ENCODE results near the gene TOB1. TPM values are rescaled to one million over a fixed set of nuclear protein-coding genes. Genes with fewer than 3 reads are reported as not detected.

TOB1 gene
- total and polyA plus RNA-seq, 2 experiments from 2014 or later = 8.4 to 93.8 TPM

GRCh38 chr17:50872710-50873424 lies 6.7 kb upstream of the TOB1 start:
- in situ Hi-C loops (cut with MboI) = no loop called here

DNA sequence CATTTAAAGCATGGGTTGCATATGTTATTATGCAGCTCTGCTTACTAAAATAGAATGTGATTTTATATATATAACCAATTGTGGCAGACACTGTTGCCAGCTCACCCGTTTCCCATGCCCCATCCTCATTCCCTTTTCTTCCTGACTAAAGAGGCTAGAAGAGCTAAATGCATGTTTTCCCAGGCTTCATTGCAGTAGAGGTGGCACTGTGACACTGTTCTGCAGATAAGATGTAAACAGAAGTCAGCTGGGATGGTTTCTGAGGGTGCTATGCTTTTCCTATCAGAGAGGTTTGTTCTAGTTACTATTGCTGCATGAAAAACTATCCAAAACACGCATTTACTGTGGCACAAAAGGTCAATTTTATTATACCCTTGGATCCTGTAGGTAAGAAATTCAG lies 5.7 kb upstream of the TOB1 start:
- H3K36me3 ChIP-seq (ENCODE audit: low read depth) = no peaks in the 10 kb centered on the region
- H3K4me1 ChIP-seq (ENCODE audit: insufficient read depth) = peaks cover 15% of the 10 kb centered on the region; the same call in 1 of the 2 replicates
- no peaks in the 10 kb centered on the region for H3K27me3 ChIP-seq (replicated peaks; ENCODE audit: insufficient read depth)
- no peak overlapping the region for H3K4me2 ChIP-seq (ENCODE audit: unreplicated experiment)
- H3F3A ChIP-seq (ENCODE audit: insufficient read depth) = peaks cover 10% of the 10 kb centered on the region; the same call in 1 of the 2 replicates
- no peaks in the 10 kb centered on the region for H3K79me2 ChIP-seq (ENCODE audit: insufficient read depth)
- in situ Hi-C loops (cut with MboI) = no loop called here
- no peak overlapping the region for H3K9ac ChIP-seq
- no peaks in the 10 kb centered on the region for H3K9me2 ChIP-seq (ENCODE audit: insufficient read depth)
- H3K9me3 ChIP-seq (ENCODE audit: low read depth) = no peaks in the 10 kb centered on the region
- H4K20me1 ChIP-seq (ENCODE audit: insufficient read depth) = no peaks in the 10 kb centered on the region
- H3K27ac ChIP-seq = no peak overlapping the region
- WGBS, 2 experiments (ENCODE audit: low coverage in 1 of 2, low lambda C conversion rate in 2 of 2, missing lambda C conversion rate in 2 of 2) = 63 to 81% methylated on average over 2 of the region's 2 CpGs
- TF ChIP-seq EZH2phosphoT487 (IDR thresholded peaks at IDR 0.05; ENCODE audit: insufficient read depth, low read depth) (no peak), EZH2 (IDR thresholded peaks at IDR 0.05; ENCODE audit: insufficient read depth, poor library complexity, severe bottlenecking) (no peak)
- no peak overlapping the region for H2AFZ ChIP-seq
- DNase-seq = no peak
- H3K4me3 ChIP-seq = no peak overlapping the region

More at GRCh38 chr17:50872710-50873424, 6.7 kb upstream of the TOB1 start:
- no peak overlapping the region for H3K4me2 ChIP-seq (ENCODE audit: unreplicated experiment)
- 5 to 9% methylated on average over 4 of the region's 4 CpGs for WGBS, 2 experiments (ENCODE audit: low coverage in 1 of 2, low lambda C conversion rate in 2 of 2, missing lambda C conversion rate in 2 of 2)
- H4K20me1 ChIP-seq (ENCODE audit: insufficient read depth) = no peaks in the 10 kb centered on the region
- no peak overlapping the region for H3K4me3 ChIP-seq
- no peaks in the 10 kb centered on the region for H3K79me2 ChIP-seq (ENCODE audit: insufficient read depth)
- H2AFZ ChIP-seq = peak overlapping the region; percentile 34; the same call in 1 of the 2 replicates
- H3K27ac ChIP-seq = no peak overlapping the region
- no peaks in the 10 kb centered on the region for H3K36me3 ChIP-seq (ENCODE audit: low read depth)
- no peaks in the 10 kb centered on the region for H3K9me3 ChIP-seq (ENCODE audit: low read depth)
- no peaks in the 10 kb centered on the region for H3K27me3 ChIP-seq (replicated peaks; ENCODE audit: insufficient read depth)
- H3K9ac ChIP-seq = peak overlapping the region; percentile 29; the same call in 1 of the 2 replicates
- H3K4me1 ChIP-seq (ENCODE audit: insufficient read depth) = peaks cover 14% of the 10 kb centered on the region; the same call in 1 of the 2 replicates
- peak; percentile 85 for DNase-seq
- TF ChIP-seq EZH2phosphoT487 (IDR thresholded peaks at IDR 0.05; ENCODE audit: insufficient read depth, low read depth) = no peak
- TF ChIP-seq EZH2 (IDR thresholded peaks at IDR 0.05; ENCODE audit: insufficient read depth, poor library complexity, severe bottlenecking) = no peak
- peaks cover 6% of the 10 kb centered on the region; the same call in 1 of the 2 replicates for H3F3A ChIP-seq (ENCODE audit: insufficient read depth)
- no peaks in the 10 kb centered on the region for H3K9me2 ChIP-seq (ENCODE audit: insufficient read depth)

DNA sequence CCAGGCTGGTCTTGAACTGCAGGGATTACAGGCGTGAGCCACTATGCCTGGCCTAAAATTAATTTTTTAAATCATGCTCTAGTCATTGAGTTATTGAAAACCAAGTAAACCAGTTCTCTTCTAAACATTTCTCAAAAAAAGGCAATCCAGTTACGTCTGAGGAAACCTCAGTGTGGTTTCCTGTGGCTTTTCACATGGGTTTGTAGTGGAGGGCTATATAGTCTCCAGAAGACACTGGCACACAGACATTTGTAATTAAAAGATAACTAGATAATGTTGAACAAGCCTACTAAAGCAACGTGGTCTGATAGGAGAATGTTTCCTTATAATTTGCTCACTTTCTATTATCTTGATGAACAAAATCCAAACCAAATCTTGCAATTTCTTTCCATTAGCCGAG lies 5.2 kb upstream of the TOB1 start:
- Histone ChIP-seq H3K4me3 (no peak overlapping the region), H3K27ac (no peak overlapping the region), H3K9me2 (ENCODE audit: insufficient read depth) (no peaks in the 10 kb centered on the region), H3K9ac (no peak overlapping the region), H3K27me3 (replicated peaks; ENCODE audit: insufficient read depth) (no peaks in the 10 kb centered on the region), H3K79me2 (ENCODE audit: insufficient read depth) (no peaks in the 10 kb centered on the region), H2AFZ (no peak overlapping the region), H3K4me2 (ENCODE audit: unreplicated experiment) (no peak overlapping the region), H3K4me1 (ENCODE audit: insufficient read depth) (peaks cover 15% of the 10 kb centered on the region; the same call in 1 of the 2 replicates), H3K36me3 (ENCODE audit: low read depth) (no peaks in the 10 kb centered on the region), H4K20me1 (ENCODE audit: insufficient read depth) (no peaks in the 10 kb centered on the region), H3K9me3 (ENCODE audit: low read depth) (no peaks in the 10 kb centered on the region), H3F3A (ENCODE audit: insufficient read depth) (peaks cover 10% of the 10 kb centered on the region; the same call in 1 of the 2 replicates)
- TF ChIP-seq EZH2 (IDR thresholded peaks at IDR 0.05; ENCODE audit: insufficient read depth, poor library complexity, severe bottlenecking) (no peak), EZH2phosphoT487 (IDR thresholded peaks at IDR 0.05; ENCODE audit: insufficient read depth, low read depth) (no peak)
- in situ Hi-C loops (cut with MboI) = no loop called here
- DNase-seq = no peak
- 76 to 86% methylated on average over 4 of the region's 4 CpGs for WGBS, 2 experiments (ENCODE audit: low coverage in 1 of 2, low lambda C conversion rate in 2 of 2, missing lambda C conversion rate in 2 of 2)

GRCh38 chr17:50868602-50869001 lies 2.4 kb upstream of the TOB1 start:
- Histone ChIP-seq H3K4me2 (ENCODE audit: unreplicated experiment) (peak overlapping the region; percentile 94), H3K9me3 (ENCODE audit: low read depth) (no peaks in the 10 kb centered on the region), H3K9me2 (ENCODE audit: insufficient read depth) (no peaks in the 10 kb centered on the region), H4K20me1 (ENCODE audit: insufficient read depth) (peaks cover 10% of the 10 kb centered on the region; the same call in 1 of the 2 replicates), H3F3A (ENCODE audit: insufficient read depth) (peaks cover 24% of the 10 kb centered on the region), H3K36me3 (ENCODE audit: low read depth) (no peaks in the 10 kb centered on the region), H3K4me3 (peak overlapping the region; percentile 92; the same call in 1 of the 2 replicates), H2AFZ (peak overlapping the region; percentile 86), H3K79me2 (ENCODE audit: insufficient read depth) (peaks cover 24% of the 10 kb centered on the region), H3K27ac (peak overlapping the region; percentile 97; the same call in 1 of the 2 replicates), H3K9ac (peak overlapping the region; percentile 96; the same call in 1 of the 2 replicates), H3K4me1 (ENCODE audit: insufficient read depth) (peaks cover 21% of the 10 kb centered on the region), H3K27me3 (replicated peaks; ENCODE audit: insufficient read depth) (no peaks in the 10 kb centered on the region)
- WGBS, 2 experiments (ENCODE audit: low coverage in 1 of 2, low lambda C conversion rate in 2 of 2, missing lambda C conversion rate in 2 of 2) = 84 to 91% methylated on average over 1 of the region's 1 CpG
- DNase-seq = no peak
- TF ChIP-seq EZH2 (IDR thresholded peaks at IDR 0.05; ENCODE audit: insufficient read depth, poor library complexity, severe bottlenecking) (no peak), EZH2phosphoT487 (IDR thresholded peaks at IDR 0.05; ENCODE audit: insufficient read depth, low read depth) (no peak)
- in situ Hi-C loops (cut with MboI) = no loop called here
